CD4-positive, alpha-beta T cell treated with Interleukin-21 for 1 hour (primary cell): ENCODE measurements around the gene GLI2.

ENCODE experiments used
- DNase-seq: peaks from one replicate; pipeline ENCODE4 v3.0.0-alpha.2; 2020

The GLI2 gene

DNA sequence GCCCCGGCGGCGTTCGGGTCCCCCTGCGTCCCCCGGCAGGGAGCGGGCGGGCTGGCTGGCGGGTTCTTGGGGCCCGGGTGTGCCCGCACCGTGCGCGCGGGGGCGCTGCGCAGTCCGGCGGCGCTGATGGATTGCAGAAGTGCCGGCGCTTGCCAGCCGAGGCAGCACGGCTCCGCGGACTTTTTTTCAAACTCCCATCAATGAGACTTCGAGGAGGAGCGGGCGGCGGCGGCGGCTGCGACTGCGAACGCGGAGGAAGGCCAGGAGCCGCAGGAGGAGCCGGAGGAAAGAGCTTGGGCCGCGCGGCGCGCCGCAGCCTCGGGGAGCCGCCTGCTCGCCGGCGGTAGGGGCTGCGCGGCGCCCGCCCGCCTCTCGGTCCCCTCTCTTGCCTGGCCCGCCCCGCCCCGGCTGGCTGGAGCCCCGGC, at the start of gene GLI2:
GLI2 (plus strand) TSS at position 123 of the 425 bp plus-strand sequence. CDS start 61,453 bp downstream, outside the sequence.
- DNase-seq, result no peak

DNA sequence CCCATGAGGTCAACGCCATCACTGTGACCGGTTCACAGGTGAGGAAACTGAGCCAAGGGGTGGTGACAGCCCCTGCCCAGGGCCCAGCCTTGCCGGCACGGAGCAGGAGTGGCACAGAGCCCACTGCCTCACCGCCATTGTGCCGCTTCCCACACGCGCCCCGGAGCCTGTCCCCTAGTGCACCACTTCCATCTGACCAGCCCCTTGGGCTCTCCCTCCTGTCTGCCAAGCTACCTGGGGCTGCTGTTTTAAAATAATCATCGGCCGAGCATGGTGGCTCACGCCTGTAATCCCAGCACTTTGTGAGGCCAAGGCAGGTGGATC, 49.7 kb upstream of the GLI2 start:
- DNase-seq, result no peak

- DNase-seq, result no peak
These were observed 49.0 kb upstream of the GLI2 start for GRCh38 chr2:120686511-120687168.

- DNase-seq, result no peak
These were observed 48.5 kb upstream of the GLI2 start for GRCh38 chr2:120687210-120687609.

- DNase-seq, result no peak
These were observed 45.1 kb upstream of the GLI2 start for GRCh38 chr2:120690521-120690920.

DNA sequence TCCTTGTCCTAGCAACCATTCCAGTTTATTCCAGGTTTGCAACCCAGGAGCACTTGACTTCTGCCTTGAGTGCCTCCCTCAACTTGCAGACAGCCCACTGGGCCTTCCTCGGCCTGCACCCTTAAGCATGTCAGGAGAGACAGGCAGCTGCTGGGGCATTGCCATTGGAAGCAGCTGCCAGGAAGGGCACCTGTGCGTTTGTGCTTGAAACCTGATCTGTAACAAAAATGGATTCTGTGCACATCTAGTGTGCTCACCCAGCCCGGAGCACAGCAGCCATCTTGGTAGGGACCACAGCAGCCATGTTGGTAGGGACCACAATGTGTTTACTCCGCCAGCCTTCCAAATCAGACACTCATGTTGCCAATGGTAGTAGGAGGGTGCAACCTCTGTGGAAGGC, 44.3 kb upstream of the GLI2 start:
- DNase-seq, result no peak

GRCh38 chr2:120692691-120693090, 43.0 kb upstream of the GLI2 start:
- no peak for DNase-seq

DNA sequence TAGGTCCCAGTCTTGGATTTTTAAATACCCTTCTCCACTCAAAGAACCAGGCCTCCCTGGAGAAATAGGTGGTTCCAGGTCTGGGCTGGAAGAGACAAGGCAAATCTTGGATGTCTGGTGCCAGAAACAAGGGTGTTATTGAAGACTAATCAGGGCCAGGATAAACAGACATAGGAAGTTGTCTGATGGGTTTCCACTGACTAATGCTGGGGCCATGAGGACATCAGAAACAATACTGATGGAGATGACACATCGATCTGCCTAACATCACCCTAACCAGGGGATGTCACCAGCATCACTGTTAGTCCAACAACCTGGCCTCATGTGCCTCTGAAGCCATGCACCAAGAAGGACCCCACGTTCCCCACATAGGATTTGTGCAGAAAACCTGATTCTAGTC, 42.5 kb upstream of the GLI2 start:
- no peak for DNase-seq

DNA sequence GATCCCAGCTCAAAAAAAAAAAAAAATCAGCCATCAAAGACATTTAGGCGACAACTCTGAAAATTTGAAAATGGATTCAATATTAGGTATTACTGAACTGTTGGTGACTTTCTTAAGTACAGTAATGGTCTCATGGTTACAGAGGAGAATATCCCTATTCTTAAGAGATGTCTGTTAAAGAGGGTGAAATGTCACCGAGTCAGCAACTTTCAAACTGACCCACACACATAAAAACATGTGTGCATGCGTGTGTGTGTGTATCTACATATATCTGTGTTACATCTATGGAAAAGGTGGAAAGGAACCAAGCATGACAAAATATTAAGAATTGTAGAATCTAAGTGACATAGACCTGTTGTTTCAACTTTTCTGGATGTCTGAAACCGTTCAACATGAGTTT, 41.6 kb upstream of the GLI2 start:
- DNase-seq, result no peak

DNA sequence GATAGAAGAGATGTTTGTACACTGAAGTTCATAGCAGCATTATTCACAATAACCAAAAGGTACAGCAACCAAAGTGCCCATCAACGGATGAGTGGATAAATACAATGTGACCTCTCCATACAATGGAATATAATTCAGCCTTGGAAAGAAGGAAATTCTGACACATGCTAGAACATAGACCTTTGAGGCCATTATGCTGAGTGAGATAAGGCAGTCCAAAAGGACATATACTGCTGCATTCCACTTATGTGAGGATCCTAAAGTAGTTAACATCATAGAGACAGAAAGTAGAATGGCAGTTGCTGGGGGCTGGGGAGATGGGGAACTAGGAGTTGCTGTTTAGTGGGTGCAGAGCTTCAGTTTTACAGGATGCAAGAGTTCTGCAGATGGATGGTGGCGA, 38.2 kb upstream of the GLI2 start:
- DNase-seq, result no peak

DNA sequence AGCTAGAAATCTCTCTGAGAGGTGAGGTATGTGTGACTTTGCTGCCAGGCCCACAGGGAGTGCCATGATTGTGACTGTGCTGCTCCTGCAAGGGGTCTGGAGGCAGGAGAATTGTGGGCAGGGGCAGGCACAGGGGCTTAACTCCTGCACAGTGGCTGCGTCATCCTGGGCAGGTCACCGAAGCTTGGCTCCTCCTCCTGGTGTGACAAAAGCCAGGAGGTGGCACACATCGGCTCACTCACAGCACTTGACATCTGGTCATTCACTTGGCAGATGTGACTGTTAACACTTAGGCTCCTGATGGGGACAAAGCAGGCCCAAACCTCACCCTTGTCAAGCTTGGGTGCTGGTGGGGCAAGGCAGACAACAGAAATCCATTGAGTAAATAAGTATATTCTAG, 36.4 kb upstream of the GLI2 start:
- no peak for DNase-seq

DNA sequence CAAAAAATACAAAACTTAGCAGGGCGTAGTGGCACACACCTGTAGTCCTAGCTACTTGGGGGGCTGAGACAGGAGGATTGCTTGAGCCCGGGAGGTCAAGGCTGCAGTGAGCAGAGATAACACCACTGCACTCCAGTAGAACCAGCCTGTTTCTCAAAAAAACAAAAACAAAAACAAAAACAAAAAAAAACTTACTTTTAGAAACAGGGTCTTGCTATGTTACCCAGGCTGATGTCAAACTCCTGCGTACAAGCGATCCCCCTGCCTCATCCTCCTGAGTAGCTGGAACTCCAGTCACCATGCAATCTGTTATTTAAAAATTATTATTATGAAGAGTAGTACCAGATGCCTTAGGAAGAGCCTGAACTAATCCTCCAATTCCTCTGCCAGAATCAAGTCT, 35.0 kb upstream of the GLI2 start:
- no peak for DNase-seq

GRCh38 chr2:120701096-120701495, 34.6 kb upstream of the GLI2 start:
- no peak for DNase-seq

GRCh38 chr2:120701499-120701898, 34.2 kb upstream of the GLI2 start:
- no peak for DNase-seq

DNA sequence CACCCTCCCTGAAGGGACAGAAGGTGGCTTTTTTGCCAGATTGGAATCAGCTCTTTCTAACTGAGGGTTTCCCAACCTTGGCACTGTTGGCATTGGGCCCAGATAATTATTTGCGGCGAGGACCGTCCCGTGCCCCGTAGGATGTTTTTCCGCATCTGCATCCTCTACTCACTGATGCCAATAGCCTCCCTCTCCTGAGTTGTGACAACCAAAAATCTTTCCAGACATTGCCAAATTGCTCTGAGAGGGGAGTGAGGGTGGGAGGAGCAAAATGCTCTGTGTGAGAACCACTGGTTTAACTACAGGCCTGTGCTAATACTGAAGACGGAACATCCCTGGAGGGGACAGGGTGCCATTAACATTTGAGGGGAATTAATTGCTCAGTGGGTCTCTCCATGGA, 33.6 kb upstream of the GLI2 start:
- no peak for DNase-seq

- no peak for DNase-seq
These were observed 32.9 kb upstream of the GLI2 start for GRCh38 chr2:120702801-120703200.

- no peak for DNase-seq
These were observed 32.2 kb upstream of the GLI2 start for GRCh38 chr2:120703330-120703994.

DNA sequence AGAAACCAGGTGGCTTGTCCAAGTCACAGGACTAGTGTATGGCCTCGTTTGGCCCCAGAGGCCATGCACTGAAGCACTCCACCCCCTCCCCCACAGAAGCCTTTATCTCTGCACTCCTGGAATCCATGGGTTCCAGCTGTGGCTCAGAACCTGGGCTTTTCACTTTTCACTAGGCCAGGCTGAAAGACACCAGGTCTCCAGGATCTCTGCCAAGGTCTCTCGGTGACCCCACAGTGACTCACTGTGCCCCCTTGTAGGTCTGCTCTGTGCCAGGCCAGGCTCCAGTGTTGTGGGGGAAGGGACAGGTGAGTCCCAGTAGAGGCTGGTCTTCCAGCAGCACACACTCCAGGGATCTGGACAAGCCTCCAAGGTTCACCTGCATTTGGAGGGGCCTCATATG, 31.0 kb upstream of the GLI2 start:
- no peak for DNase-seq

GRCh38 chr2:120707816-120708215, 27.9 kb upstream of the GLI2 start:
- DNase-seq, result no peak

DNA sequence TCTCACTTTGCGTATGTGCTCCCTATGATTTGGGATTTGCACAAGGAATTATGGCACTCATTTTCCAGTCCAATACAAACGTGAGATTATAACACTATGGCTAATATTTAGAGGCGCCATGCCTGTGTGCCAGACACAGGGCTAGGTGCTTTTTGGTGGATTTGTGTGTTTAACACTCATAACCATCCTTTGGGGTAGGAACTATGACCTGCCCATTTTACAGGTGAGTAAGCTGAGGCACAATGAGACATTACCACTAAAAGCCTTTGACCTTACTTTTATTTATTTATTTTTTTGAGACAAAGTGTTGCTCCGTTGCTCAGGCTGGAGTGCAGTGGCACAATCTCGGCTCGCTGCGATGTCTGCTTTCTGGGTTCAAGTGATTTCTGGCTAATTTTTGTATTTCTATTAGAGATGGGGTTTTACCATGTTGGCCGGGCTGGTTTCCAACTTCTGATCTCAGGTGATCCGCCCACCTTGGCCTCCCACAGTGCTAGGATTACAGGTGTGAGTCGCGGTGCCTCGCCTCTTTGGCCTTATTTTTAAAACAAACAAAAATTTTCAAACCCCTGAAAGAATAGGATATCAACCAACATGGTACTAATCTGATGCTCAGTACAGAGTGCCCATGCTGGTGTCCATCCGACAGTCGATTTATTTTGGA, 26.6 kb upstream of the GLI2 start:
- no peak for DNase-seq

DNA sequence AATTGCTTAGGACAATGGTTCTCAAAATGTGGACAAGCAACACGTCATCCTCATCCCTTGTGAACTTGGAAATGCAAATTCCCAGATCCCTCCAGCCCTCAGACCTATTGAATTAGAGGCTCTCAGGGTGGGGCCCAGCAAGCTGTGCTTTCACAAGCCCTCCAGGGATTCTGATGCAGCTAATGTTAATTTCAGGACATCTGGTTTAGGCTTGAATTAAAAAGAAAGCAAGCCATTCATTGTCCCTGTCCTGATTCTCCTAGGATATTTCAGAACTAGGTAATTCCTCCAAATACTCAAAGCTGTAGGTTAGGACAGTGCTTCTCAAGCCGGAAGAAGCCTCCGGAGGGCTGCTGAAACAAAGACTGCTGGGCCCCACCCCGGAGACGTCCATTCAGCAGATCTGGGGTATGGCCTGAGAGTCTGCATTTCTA, 26.0 kb upstream of the GLI2 start:
- no peak for DNase-seq

GRCh38 chr2:120710256-120710655, 25.4 kb upstream of the GLI2 start:
- DNase-seq, result no peak

- no peak for DNase-seq
These were observed 24.0 kb upstream of the GLI2 start for GRCh38 chr2:120711694-120712093.

GRCh38 chr2:120712180-120712681, 23.4 kb upstream of the GLI2 start:
- DNase-seq, result no peak
